NOMO-1 treated with dmso at 0.1 percent for 144 hours (cell line): ENCODE measurements around the gene EFCAB6.

Experiments
- DNase-seq: peaks from one replicate; lab custom pipeline; 2025; ENCODE audit not compliant: unreplicated experiment; lab: John Stamatoyannopoulos, UW

Gene EFCAB6

GRCh38 chr22:43817402-43817801 lies 5.3 kb upstream of the EFCAB6 start:
- DNase-seq, result no peak

- no peak for DNase-seq
These were observed 2.2 kb upstream of the EFCAB6 start for GRCh38 chr22:43814264-43814663.

- DNase-seq, result no peak
These were observed 785 bp upstream of the EFCAB6 start for GRCh38 chr22:43812890-43813289.

- DNase-seq, result no peak
These were observed 342 bp downstream of the EFCAB6 start for GRCh38 chr22:43811777-43812148.

- no peak for DNase-seq
These were observed 9.1 kb downstream of the EFCAB6 start for GRCh38 chr22:43802897-43803495.

GRCh38 chr22:43800970-43801369 lies 11.1 kb downstream of the EFCAB6 start:
- no peak for DNase-seq

- no peak for DNase-seq
These were observed 13.6 kb downstream of the EFCAB6 start for GRCh38 chr22:43798492-43798891.

GRCh38 chr22:43796567-43796966 lies 15.5 kb downstream of the EFCAB6 start:
- no peak for DNase-seq

GRCh38 chr22:43795320-43795719 lies 16.8 kb downstream of the EFCAB6 start:
- DNase-seq, result no peak

GRCh38 chr22:43792905-43793304 lies 19.2 kb downstream of the EFCAB6 start:
- DNase-seq, result no peak

- DNase-seq, result no peak
These were observed 22.7 kb downstream of the EFCAB6 start for GRCh38 chr22:43789452-43789851.

- no peak for DNase-seq
These were observed 28.3 kb downstream of the EFCAB6 start for GRCh38 chr22:43783777-43784176.

- no peak for DNase-seq
These were observed 29.7 kb downstream of the EFCAB6 start for GRCh38 chr22:43782448-43782847.

GRCh38 chr22:43777286-43777685 lies 34.8 kb downstream of the EFCAB6 start:
- no peak for DNase-seq

- no peak for DNase-seq
These were observed 35.9 kb downstream of the EFCAB6 start for GRCh38 chr22:43776081-43776670.

- DNase-seq, result no peak
These were observed 37.7 kb downstream of the EFCAB6 start for GRCh38 chr22:43774318-43774915.

GRCh38 chr22:43772831-43773230 lies 39.3 kb downstream of the EFCAB6 start:
- no peak for DNase-seq

GRCh38 chr22:43755452-43755851 lies 56.7 kb downstream of the EFCAB6 start:
- no peak for DNase-seq

- no peak for DNase-seq
These were observed 57.1 kb downstream of the EFCAB6 start for GRCh38 chr22:43755011-43755410.

GRCh38 chr22:43754176-43754575 lies 57.9 kb downstream of the EFCAB6 start:
- no peak for DNase-seq

- DNase-seq, result no peak
These were observed 58.4 kb downstream of the EFCAB6 start for GRCh38 chr22:43753688-43754087.

- no peak for DNase-seq
These were observed 61.4 kb downstream of the EFCAB6 start for GRCh38 chr22:43750751-43751150.

- no peak for DNase-seq
These were observed 62.6 kb downstream of the EFCAB6 start for GRCh38 chr22:43749473-43749872.
